ENCODE measurements around the gene RFNG. TPM values are rescaled to one million over a fixed set of nuclear protein-coding genes. Genes with fewer than 3 reads are reported as not detected.

The RFNG gene
- polyA plus RNA-seq, 1 donor (not counting 4 experiments of a cell fraction or from before 2014, with no cell fraction given) = 10.2 TPM

- Histone ChIP-seq H3K4me2 (ENCODE audit: control insufficient read depth, extremely low read depth, insufficient read depth, low read depth, low read length) (no peak overlapping the region), H4K20me1 (ENCODE audit: control insufficient read depth, extremely low read depth, insufficient read depth, low read length) (no peaks in the 10 kb centered on the region), H3K9me1 (ENCODE audit: control insufficient read depth, extremely low read depth, insufficient read depth, low read length) (peaks cover 2% of the 10 kb centered on the region), H3K9me3 (ENCODE audit: control insufficient read depth, low read depth, low read length) (no peaks in the 10 kb centered on the region), H3K4me3 (ENCODE audit: control insufficient read depth in 2 of 3, extremely low read depth in 1 of 3, insufficient read depth in 2 of 3, low read depth in 1 of 3, low read length in 3 of 3) (no peak overlapping the region), H3K36me3 (ENCODE audit: control insufficient read depth in 2 of 2, extremely low read depth in 1 of 2, insufficient read depth in 2 of 2, low read length in 2 of 2) (no peaks in the 10 kb centered on the region), H3K4me1 (ENCODE audit: control insufficient read depth, extremely low read depth, insufficient read depth, low read length) (peaks cover 16% of the 10 kb centered on the region), H3K79me2 (ENCODE audit: control insufficient read depth, insufficient read depth, low read length) (no peaks in the 10 kb centered on the region), H3K27me3 (ENCODE audit: control insufficient read depth, extremely low read depth, insufficient read depth, low read length) (no peaks in the 10 kb centered on the region), H3K9ac (ENCODE audit: control insufficient read depth, extremely low read depth, insufficient read depth, low read length) (no peak overlapping the region), H3K27ac (ENCODE audit: control insufficient read depth, insufficient read depth, low read length) (no peak overlapping the region), H2AFZ (ENCODE audit: control insufficient read depth, low read length) (no peak overlapping the region)
- no peak for DNase-seq (ENCODE audit: low read depth, low spot score)
- dilution Hi-C loops (cut with MboI; ENCODE audit: extremely low pct_ligation_motif_present, low sequenced_read_pairs) = no loop called here
- TF ChIP-seq CTCF (optimal IDR thresholded peaks at IDR 0.05 in 1 of 3, IDR thresholded peaks at IDR 0.05 in 1 of 3, conservative IDR thresholded peaks at IDR 0.05 in 1 of 3; ENCODE audit: extremely low read depth in 1 of 3, insufficient read depth in 2 of 3, low read length in 3 of 3) = no peak
- no peak for TF ChIP-seq EZH2 (IDR thresholded peaks at IDR 0.05; ENCODE audit: low read length)
- no peak for FAIRE-seq
Observed at GRCh38 chr17:81999587-81999975, 52.0 kb downstream of the RFNG start.

- H3K4me2 ChIP-seq (ENCODE audit: control insufficient read depth, extremely low read depth, insufficient read depth, low read depth, low read length) = no peak overlapping the region
- H3K9me1 ChIP-seq (ENCODE audit: control insufficient read depth, extremely low read depth, insufficient read depth, low read length) = peaks cover 2% of the 10 kb centered on the region
- no peaks in the 10 kb centered on the region for H3K79me2 ChIP-seq (ENCODE audit: control insufficient read depth, insufficient read depth, low read length)
- no peaks in the 10 kb centered on the region for H3K27me3 ChIP-seq (ENCODE audit: control insufficient read depth, extremely low read depth, insufficient read depth, low read length)
- no peak overlapping the region for H2AFZ ChIP-seq (ENCODE audit: control insufficient read depth, low read length)
- no peak overlapping the region for H3K4me3 ChIP-seq (ENCODE audit: control insufficient read depth in 2 of 3, extremely low read depth in 1 of 3, insufficient read depth in 2 of 3, low read depth in 1 of 3, low read length in 3 of 3)
- FAIRE-seq (no peak), DNase-seq (ENCODE audit: low read depth, low spot score) (no peak)
- no peak overlapping the region for H3K9ac ChIP-seq (ENCODE audit: control insufficient read depth, extremely low read depth, insufficient read depth, low read length)
- no peaks in the 10 kb centered on the region for H3K9me3 ChIP-seq (ENCODE audit: control insufficient read depth, low read depth, low read length)
- H4K20me1 ChIP-seq (ENCODE audit: control insufficient read depth, extremely low read depth, insufficient read depth, low read length) = no peaks in the 10 kb centered on the region
- dilution Hi-C loops (cut with MboI; ENCODE audit: extremely low pct_ligation_motif_present, low sequenced_read_pairs) = no loop called here
- no peak for TF ChIP-seq CTCF (optimal IDR thresholded peaks at IDR 0.05 in 1 of 3, IDR thresholded peaks at IDR 0.05 in 1 of 3, conservative IDR thresholded peaks at IDR 0.05 in 1 of 3; ENCODE audit: extremely low read depth in 1 of 3, insufficient read depth in 2 of 3, low read length in 3 of 3)
- TF ChIP-seq EZH2 (IDR thresholded peaks at IDR 0.05; ENCODE audit: low read length) = no peak
- H3K4me1 ChIP-seq (ENCODE audit: control insufficient read depth, extremely low read depth, insufficient read depth, low read length) = peaks cover 9% of the 10 kb centered on the region
- no peak overlapping the region for H3K27ac ChIP-seq (ENCODE audit: control insufficient read depth, insufficient read depth, low read length)
- no peaks in the 10 kb centered on the region for H3K36me3 ChIP-seq (ENCODE audit: control insufficient read depth in 2 of 2, extremely low read depth in 1 of 2, insufficient read depth in 2 of 2, low read length in 2 of 2)
Observed at GRCh38 chr17:81998691-81999438, 52.7 kb downstream of the RFNG start.

Data from keratinocyte (primary cell).